HG03571 (cell line): ENCODE data around the gene KIF21A.
"Not testable (repeated sequence)": the region's sequence is repeated elsewhere in the genome, so short reads cannot be mapped to it uniquely, and the experiment has no call there.

Experiments
- ATAC-seq: cut with Tn5 transposase; IDR thresholded peaks from one replicate; pipeline ENCODE4 v1.9.1; 2021; ENCODE audit not compliant: unreplicated experiment

Gene KIF21A

GRCh38 chr12:39443081-39443928 lies at the start of gene KIF21A:
KIF21A (minus strand) TSS chr12:39443120; CDS start chr12:39442970, 150 bp downstream.
- peak; percentile 94 for ATAC-seq

GRCh38 chr12:39490500-39491282 lies 47.8 kb upstream of the KIF21A start:
- ATAC-seq = no peak

GRCh38 chr12:39483597-39483996 lies 40.7 kb upstream of the KIF21A start:
- no peak for ATAC-seq

- ATAC-seq = no peak
These were observed 40.1 kb upstream of the KIF21A start for GRCh38 chr12:39483042-39483441.

- no peak for ATAC-seq
These were observed 34.0 kb upstream of the KIF21A start for GRCh38 chr12:39476894-39477293.

- ATAC-seq = no peak
These were observed 33.2 kb upstream of the KIF21A start for GRCh38 chr12:39476121-39476520.

- not testable (repeated sequence) for ATAC-seq
These were observed 32.2 kb upstream of the KIF21A start for GRCh38 chr12:39475136-39475535.

- peak; percentile 84 for ATAC-seq
These were observed 24.5 kb upstream of the KIF21A start for GRCh38 chr12:39467432-39467870.

- no peak for ATAC-seq
These were observed 22.2 kb upstream of the KIF21A start for GRCh38 chr12:39464976-39465695.

- ATAC-seq = no peak
These were observed 18.1 kb upstream of the KIF21A start for GRCh38 chr12:39461059-39461458.

GRCh38 chr12:39459027-39459434 lies 16.1 kb upstream of the KIF21A start:
- no peak for ATAC-seq

- ATAC-seq = no peak
These were observed 9.1 kb upstream of the KIF21A start for GRCh38 chr12:39451977-39452376.

GRCh38 chr12:39448038-39448437 lies 5.1 kb upstream of the KIF21A start:
- no peak for ATAC-seq

GRCh38 chr12:39443929-39444209 lies 949 bp upstream of the KIF21A start:
- no peak for ATAC-seq

GRCh38 chr12:39442831-39443080 lies 164 bp downstream of the KIF21A start:
- ATAC-seq = peak; percentile 29

- peak; percentile 25 for ATAC-seq
These were observed 723 bp downstream of the KIF21A start for GRCh38 chr12:39441963-39442830.

- ATAC-seq = no peak
These were observed 1.5 kb downstream of the KIF21A start for GRCh38 chr12:39441189-39441962.

GRCh38 chr12:39440781-39441180 lies 2.1 kb downstream of the KIF21A start:
- ATAC-seq = no peak

- ATAC-seq = no peak
These were observed 2.8 kb downstream of the KIF21A start for GRCh38 chr12:39440101-39440500.

GRCh38 chr12:39435531-39435930 lies 7.4 kb downstream of the KIF21A start:
- ATAC-seq = no peak
